GM12872 (cell line): ENCODE measurements around the gene PGLYRP3.

Experiments used
- TF ChIP-seq, protein P1 (sequence below): IDR thresholded peaks from 3 replicates; pipeline ENCODE4 v1.5.1; 2011; ENCODE audit warnings: low read depth, mild to moderate bottlenecking, low read length, moderate library complexity; ENCODE audit not compliant: insufficient read depth

The PGLYRP3 gene

DNA sequence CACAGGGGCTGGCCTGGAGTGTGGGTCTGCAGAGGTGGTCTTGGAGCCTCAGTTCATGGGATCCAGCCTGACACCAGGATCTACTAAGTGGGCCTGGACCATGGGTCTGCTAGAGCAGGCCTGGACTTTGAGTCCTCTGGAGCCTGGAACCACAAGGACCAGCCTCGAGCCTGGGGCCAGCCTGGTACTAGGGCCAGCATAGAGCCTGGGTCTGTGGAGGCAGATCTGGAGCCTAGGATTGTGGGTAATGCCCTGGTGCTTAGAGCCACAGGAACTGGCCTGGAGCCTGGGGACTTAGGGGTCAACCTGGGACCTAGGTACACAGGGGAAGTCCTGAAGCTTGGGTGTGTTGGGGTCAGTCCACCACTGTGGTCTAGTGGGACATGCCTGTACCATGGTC, 40.6 kb downstream of the PGLYRP3 start:
- TF ChIP-seq, protein P1, sequence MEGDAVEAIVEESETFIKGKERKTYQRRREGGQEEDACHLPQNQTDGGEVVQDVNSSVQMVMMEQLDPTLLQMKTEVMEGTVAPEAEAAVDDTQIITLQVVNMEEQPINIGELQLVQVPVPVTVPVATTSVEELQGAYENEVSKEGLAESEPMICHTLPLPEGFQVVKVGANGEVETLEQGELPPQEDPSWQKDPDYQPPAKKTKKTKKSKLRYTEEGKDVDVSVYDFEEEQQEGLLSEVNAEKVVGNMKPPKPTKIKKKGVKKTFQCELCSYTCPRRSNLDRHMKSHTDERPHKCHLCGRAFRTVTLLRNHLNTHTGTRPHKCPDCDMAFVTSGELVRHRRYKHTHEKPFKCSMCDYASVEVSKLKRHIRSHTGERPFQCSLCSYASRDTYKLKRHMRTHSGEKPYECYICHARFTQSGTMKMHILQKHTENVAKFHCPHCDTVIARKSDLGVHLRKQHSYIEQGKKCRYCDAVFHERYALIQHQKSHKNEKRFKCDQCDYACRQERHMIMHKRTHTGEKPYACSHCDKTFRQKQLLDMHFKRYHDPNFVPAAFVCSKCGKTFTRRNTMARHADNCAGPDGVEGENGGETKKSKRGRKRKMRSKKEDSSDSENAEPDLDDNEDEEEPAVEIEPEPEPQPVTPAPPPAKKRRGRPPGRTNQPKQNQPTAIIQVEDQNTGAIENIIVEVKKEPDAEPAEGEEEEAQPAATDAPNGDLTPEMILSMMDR = no peak

DNA sequence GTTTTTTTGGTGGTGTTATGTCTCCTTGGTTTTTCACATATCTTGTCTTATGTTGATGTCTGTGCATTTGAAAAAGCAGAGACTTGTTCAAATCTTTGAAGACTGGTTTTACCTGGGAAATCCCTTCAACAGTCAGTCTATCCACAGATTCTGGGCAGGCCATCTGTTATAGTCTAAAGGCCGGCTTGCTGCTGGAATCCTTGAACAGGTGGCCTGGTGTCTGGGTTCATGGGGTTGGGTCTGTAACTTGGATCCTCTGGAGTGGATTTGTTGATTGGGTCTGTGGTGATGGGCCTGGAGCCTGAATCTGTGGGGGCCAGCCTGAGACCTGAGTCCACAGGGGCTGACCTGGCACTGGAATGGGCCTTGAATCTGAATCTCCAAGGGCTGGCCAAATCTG, 41.0 kb downstream of the PGLYRP3 start:
- TF ChIP-seq, protein P1 = no peak

DNA sequence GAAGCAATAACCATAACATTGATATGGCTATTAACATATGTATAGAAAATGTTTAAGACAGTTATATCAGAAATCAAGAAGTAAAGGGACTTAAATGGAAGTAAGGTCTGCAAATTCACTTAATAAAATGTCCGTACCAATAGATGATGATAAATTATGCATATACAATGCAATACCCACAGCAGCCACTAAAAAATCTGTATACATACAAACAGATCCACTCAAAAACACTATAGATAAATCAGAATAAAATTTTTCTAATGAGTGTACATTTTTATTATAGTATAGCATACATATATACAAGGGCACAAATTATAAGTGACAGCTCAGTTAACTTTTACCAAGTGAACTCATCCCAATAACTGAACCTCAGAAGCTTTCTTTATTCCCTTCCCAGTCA, 47.3 kb downstream of the PGLYRP3 start:
- TF ChIP-seq, protein P1 = 0 out of 3 replicates have a peak, but pooled peaks have one; percentile 7

DNA sequence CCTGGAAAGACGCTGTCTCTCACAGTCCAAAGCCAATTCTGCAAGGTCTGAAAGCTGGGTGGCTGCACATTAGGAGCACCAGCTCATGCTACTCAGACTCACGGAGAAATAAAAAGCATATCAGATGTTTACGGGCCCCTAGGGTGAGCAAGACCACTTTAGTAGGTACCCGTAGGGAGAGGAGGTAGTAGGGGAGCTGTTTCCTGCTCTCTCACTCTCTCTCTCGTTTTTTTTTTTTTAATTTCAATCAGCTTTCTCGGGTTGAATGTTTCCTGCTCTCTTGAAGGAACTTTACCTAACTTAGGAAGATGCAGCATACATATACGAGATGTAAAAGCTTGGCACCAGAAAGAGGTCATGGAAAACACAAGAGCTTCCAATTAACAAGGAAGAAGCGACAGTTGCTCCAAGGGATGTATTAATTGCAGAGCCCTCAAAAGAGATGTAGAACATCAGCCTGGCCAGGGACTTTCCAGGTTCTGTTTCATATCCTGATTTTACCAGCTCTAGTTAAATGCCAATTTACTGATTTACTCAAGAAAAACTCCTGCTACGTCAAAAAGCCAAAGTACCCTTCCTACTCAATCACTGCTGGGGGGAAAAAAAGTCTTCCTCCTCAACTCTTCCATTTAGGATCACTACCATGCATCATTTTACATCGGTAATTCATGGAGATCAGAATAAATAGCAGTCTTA, 50.1 kb downstream of the PGLYRP3 start:
- TF ChIP-seq, protein P1 = no peak

DNA sequence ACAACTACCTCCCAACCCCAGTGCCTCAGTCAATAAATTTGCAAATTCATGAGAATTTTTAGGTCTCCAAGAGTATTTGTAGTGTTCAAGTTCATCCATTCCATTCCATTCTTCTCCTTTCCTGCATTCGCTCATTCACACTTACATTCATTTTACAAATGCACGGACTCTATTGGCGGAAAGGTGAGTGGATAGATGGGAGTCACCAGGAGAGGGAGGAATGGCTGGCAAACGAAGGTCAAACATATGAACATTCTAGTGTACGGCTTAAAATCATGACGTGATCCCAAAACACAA, 50.7 kb downstream of the PGLYRP3 start:
- TF ChIP-seq, protein P1 = no peak

DNA sequence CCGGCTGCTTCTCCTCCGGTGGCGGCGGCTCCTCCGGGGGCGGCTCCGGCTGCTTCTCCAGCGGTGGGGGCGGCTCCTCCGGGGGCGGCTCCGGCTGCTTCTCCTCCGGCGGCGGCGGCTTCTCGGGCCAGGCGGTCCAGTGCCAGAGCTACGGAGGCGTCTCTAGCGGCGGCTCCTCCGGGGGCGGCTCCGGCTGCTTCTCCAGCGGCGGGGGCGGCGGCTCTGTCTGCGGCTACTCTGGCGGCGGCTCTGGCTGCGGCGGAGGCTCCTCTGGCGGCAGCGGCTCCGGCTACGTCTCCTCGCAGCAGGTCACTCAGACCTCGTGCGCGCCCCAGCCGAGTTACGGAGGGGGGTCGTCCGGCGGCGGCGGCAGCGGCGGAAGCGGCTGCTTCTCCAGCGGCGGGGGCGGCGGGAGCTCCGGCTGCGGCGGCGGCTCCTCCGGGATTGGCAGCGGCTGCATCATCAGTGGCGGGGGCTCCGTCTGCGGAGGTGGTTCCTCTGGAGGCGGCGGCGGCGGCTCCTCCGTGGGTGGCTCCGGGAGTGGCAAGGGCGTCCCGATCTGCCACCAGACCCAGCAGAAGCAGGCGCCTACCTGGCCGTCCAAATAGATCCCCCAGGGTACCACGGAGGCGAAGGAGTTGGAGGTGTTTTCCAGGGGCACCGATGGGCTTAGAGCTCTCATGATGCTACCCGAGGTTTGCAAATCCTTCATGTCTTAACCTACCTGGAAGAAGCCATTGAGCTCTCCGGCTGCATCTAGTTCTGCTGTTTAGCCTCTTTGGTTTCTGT, 51.3 kb downstream of the PGLYRP3 start:
- TF ChIP-seq, protein P1 = no peak

DNA sequence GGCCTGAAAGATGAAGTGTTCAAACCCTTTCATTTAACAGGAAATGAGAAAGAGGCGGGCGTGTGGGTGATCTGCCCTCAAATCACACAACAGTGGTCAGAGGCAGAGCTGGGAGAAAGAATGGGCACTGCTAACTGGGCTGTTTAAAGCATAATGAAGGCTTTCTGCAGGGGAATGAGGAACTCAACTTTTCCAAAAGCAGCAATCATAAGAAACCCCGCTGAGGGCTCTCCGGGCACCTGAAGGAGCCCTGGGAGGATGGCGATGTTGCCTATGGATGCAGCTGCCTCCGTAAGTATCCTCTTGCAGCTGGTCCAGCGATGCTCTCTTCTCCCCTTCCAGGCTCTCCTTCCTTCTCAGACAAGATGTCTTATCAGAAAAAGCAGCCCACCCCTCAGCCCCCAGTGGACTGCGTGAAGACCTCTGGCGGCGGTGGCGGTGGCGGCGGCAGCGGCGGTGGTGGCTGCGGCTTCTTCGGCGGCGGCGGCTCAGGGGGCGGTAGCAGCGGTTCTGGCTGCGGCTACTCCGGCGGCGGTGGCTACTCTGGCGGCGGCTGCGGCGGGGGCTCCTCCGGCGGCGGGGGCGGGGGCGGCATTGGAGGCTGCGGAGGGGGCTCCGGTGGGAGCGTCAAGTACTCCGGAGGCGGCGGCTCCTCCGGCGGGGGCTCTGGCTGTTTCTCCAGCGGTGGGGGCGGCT, 52.0 kb downstream of the PGLYRP3 start:
- TF ChIP-seq, protein P1 = no peak
